Parathyroid adenoma (tissue), 2 donors: ENCODE data around the gene CEP76.
A peak's percentile ranks its signal among the peaks of the same experiment; 100 is the strongest.

ENCODE experiments used
- H2AFZ ChIP-seq: fragments of 300-600 bp; sonication (generic); one replicate; pipeline ENCODE4 v1.7.0; 2017; ENCODE audit warnings: antibody characterized with exemption, mild to moderate bottlenecking
- H3K27ac ChIP-seq: fragments of 300-600 bp; sonication (generic); one replicate; pipeline ENCODE4 v1.7.0; 2017
- H3K27me3 ChIP-seq: fragments of 300-600 bp; sonication (generic); one replicate; pipeline ENCODE4 v1.7.0; 2017; ENCODE audit warnings: low read length; ENCODE audit not compliant: control insufficient read depth, insufficient read depth
- H3K36me3 ChIP-seq: fragments of 300-600 bp; sonication (generic); one replicate; pipeline ENCODE4 v1.7.0; 2017; ENCODE audit warnings: low read length; ENCODE audit not compliant: control insufficient read depth, insufficient read depth
- H3K4me1 ChIP-seq: fragments of 300-600 bp; sonication (generic); one replicate; pipeline ENCODE4 v1.7.0; 2017; ENCODE audit warnings: control low read depth
- H3K4me2 ChIP-seq: fragments of 300-600 bp; sonication (generic); one replicate; pipeline ENCODE4 v1.7.0; 2017; ENCODE audit warnings: low read length
- H3K4me3 ChIP-seq: fragments of 300-600 bp; sonication (generic); one replicate; pipeline ENCODE4 v1.7.0; 2017; ENCODE audit warnings: low read depth, low read length
- H3K79me2 ChIP-seq: fragments of 300-600 bp; sonication (generic); one replicate; pipeline ENCODE4 v1.7.0; 2017; ENCODE audit warnings: control low read depth
- H3K9ac ChIP-seq: fragments of 300-600 bp; sonication (generic); one replicate; pipeline ENCODE4 v1.7.0; 2017; ENCODE audit warnings: mild to moderate bottlenecking
- H3K9me3 ChIP-seq: fragments of 300-600 bp; sonication (generic); one replicate; pipeline ENCODE4 v1.7.0; 2017; ENCODE audit warnings: low read length; ENCODE audit not compliant: control insufficient read depth
- CTCF ChIP-seq: fragments of 300-600 bp; sonication (generic); IDR thresholded peaks from one replicate; pipeline ENCODE4 v1.7.0; 2017; ENCODE audit warnings: antibody characterized with exemption, mild to moderate bottlenecking
- donor health status: primary hyperparathyroidism.

Gene CEP76

GRCh38 chr18:12694032-12694431, 8.5 kb downstream of the CEP76 start:
- Histone ChIP-seq H3K4me3 (no peak overlapping the region), H3K4me2 (no peak overlapping the region), H3K27me3 (no peaks in the 10 kb centered on the region), H3K4me1 (no peaks in the 10 kb centered on the region), H3K27ac (no peak overlapping the region), H3K79me2 (no peaks in the 10 kb centered on the region), H3K36me3 (no peaks in the 10 kb centered on the region), H3K9me3 (no peaks in the 10 kb centered on the region), H2AFZ (no peak overlapping the region), H3K9ac (no peak overlapping the region)
- TF ChIP-seq CTCF: no peak

DNA sequence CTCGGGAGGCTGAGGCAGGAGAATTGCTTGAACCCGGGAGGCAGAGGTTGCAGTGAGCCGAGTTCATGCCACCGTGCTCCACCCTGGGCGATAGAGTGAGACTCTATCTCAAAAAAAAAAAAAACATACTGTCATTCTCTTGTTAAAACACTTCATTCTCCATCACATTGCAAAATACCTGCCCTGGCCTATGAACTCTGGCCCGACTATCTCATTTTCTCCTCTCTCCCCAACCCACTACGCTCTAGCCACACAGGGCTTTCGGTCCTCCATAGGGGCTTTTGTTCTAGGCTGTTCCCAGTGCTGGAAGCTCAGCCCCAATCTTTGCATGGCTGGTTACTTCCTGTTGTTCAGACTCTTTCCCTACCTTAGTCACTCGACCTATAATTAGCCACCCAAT, 10.3 kb downstream of the CEP76 start:
- Histone ChIP-seq H3K4me3 (no peak overlapping the region), H3K4me2 (no peak overlapping the region), H3K79me2 (no peaks in the 10 kb centered on the region), H3K27ac (no peak overlapping the region), H3K4me1 (no peaks in the 10 kb centered on the region), H2AFZ (no peak overlapping the region), H3K27me3 (no peaks in the 10 kb centered on the region), H3K9me3 (no peaks in the 10 kb centered on the region), H3K9ac (no peak overlapping the region), H3K36me3 (no peaks in the 10 kb centered on the region)
- TF ChIP-seq CTCF: no peak

DNA sequence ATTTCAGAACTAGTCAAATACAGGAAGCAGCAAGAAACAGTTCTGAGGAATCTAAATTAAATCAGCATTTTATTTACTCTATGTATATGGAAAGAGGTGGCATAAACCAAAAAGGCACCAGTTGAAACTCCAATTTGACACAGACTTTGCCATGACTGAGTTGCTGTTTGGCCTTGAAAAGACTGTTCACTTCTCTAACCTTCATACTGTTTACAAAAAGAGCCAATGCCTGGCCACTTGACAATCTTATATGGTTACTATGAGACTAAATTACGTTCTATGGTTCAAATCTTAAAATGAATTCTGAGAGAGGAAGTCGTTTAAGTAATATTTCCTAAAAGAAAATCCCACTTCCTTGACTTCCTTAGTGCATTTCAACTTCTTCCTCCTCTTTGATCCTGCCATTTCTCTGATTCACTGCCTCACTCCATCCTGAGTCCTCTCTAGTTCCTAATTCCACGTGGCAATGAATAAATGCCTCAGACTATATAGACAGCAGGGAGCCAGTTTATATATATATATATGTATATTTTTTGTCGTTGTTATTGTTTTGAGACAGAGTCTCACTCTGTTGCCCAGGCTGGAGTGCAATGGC, 13.2 kb downstream of the CEP76 start:
- Histone ChIP-seq H3K4me2 (no peak overlapping the region), H3K4me3 (no peak overlapping the region), H3K79me2 (no peaks in the 10 kb centered on the region), H3K4me1 (no peaks in the 10 kb centered on the region), H3K9ac (no peak overlapping the region), H3K27ac (no peak overlapping the region), H3K9me3 (no peaks in the 10 kb centered on the region), H2AFZ (no peak overlapping the region), H3K27me3 (no peaks in the 10 kb centered on the region), H3K36me3 (no peaks in the 10 kb centered on the region)
- no peak for TF ChIP-seq CTCF

GRCh38 chr18:12686100-12686499, 16.4 kb downstream of the CEP76 start:
- Histone ChIP-seq H3K4me2 (no peak overlapping the region), H3K79me2 (no peaks in the 10 kb centered on the region), H2AFZ (no peak overlapping the region), H3K27me3 (no peaks in the 10 kb centered on the region), H3K9me3 (no peaks in the 10 kb centered on the region), H3K27ac (no peak overlapping the region), H3K4me3 (no peak overlapping the region), H3K9ac (no peak overlapping the region), H3K36me3 (no peaks in the 10 kb centered on the region), H3K4me1 (no peaks in the 10 kb centered on the region)
- TF ChIP-seq CTCF: no peak

DNA sequence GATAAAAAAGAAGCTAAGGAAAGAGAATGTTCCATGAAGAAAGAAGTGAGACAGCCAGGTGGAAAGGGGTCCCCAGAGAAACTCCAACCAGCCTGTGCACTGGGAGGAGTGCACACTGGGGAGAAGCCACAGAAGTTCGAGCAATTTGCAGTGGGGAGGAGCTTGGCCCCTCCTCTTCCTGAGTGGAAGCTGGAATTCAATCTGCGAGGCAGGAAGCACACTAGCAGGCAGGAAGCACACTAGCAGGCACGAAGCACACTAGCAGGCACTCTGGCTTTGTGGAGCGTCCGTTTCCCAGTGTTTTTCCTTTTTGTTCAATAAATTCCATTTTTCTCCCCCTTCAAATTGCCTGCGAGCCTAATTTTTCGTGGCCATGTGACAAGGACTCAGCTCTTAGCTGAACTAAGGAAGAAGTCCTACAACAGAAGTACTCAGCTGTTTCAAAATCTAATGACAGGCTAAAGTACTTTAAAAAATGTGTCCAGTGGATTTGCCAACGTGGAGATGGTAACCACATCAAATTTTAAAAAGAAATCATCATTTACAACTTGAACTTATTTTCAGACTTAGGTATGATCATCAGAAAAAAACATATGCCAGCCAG, 23.2 kb downstream of the CEP76 start:
- no peak overlapping the region for H3K4me3 ChIP-seq

More for the DNA sequence above, 23.2 kb downstream of the CEP76 start:
- TF ChIP-seq CTCF: no peak
- H3K27me3 ChIP-seq: no peaks in the 10 kb centered on the region
- H3K27ac ChIP-seq: peak overlapping the region; percentile 55
- no peak overlapping the region for H3K4me2 ChIP-seq
- peak overlapping the region; percentile 5 for H2AFZ ChIP-seq
- no peaks in the 10 kb centered on the region for H3K4me1 ChIP-seq
- H3K79me2 ChIP-seq: no peaks in the 10 kb centered on the region
- H3K9me3 ChIP-seq: no peaks in the 10 kb centered on the region
- H3K36me3 ChIP-seq: no peaks in the 10 kb centered on the region
- no peak overlapping the region for H3K9ac ChIP-seq
